GM12875 (cell line): Measurements from ENCODE around the gene IFTAP.
"Not testable (repeated sequence)": the region's sequence is repeated elsewhere in the genome, so short reads cannot be mapped to it uniquely, and the experiment has no call there.

Source experiments
- H3K4me3 ChIP-seq: one replicate; pipeline ENCODE4 v1.5.1; 2011; ENCODE audit warnings: low read depth, low read length, control low read depth
- CTCF ChIP-seq: IDR thresholded peaks from 2 replicates; pipeline ENCODE4 v1.5.1; 2011; ENCODE audit warnings: low read depth, mild to moderate bottlenecking, control low read depth, inconsistent platforms, low read length, moderate library complexity, borderline replicate concordance; ENCODE audit not compliant: insufficient read depth

The IFTAP gene

GRCh38 chr11:36594316-36594989 is at the start of gene IFTAP:
Gene IFTAP, plus strand, starts transcription at chr11:36594502. Its CDS starts 15,602 bp downstream, at chr11:36610104.
- H3K4me3 ChIP-seq, result peak within 1 kb of the TSS; percentile 61
- no peak for TF ChIP-seq CTCF

GRCh38 chr11:36550385-36551115 is 43.8 kb upstream of the IFTAP start:
- no peak overlapping the region for H3K4me3 ChIP-seq
- no peak for TF ChIP-seq CTCF

GRCh38 chr11:36557390-36557789 is 36.9 kb upstream of the IFTAP start:
- H3K4me3 ChIP-seq, result not testable (repeated sequence)

GRCh38 chr11:36557991-36558390 is 36.3 kb upstream of the IFTAP start:
- TF ChIP-seq CTCF, result no peak
- H3K4me3 ChIP-seq, result no peak overlapping the region

- no peak overlapping the region for H3K4me3 ChIP-seq
Measured at GRCh38 chr11:36558571-36559413, 35.5 kb upstream of the IFTAP start.

GRCh38 chr11:36564376-36565030 is 29.8 kb upstream of the IFTAP start:
- peak; percentile 36; the same call in 1 of the 2 replicates for TF ChIP-seq CTCF
- H3K4me3 ChIP-seq, result no peak overlapping the region

More at GRCh38 chr11:36558571-36559413, 35.5 kb upstream of the IFTAP start:
- no peak for TF ChIP-seq CTCF

GRCh38 chr11:36565031-36565610 is 29.2 kb upstream of the IFTAP start:
- H3K4me3 ChIP-seq, result no peak overlapping the region
- no peak for TF ChIP-seq CTCF
